HCT116 (cell line): ENCODE results near the gene IL17REL. TPM values are rescaled to one million over a fixed set of nuclear protein-coding genes. Genes with fewer than 3 reads are reported as not detected.

ENCODE experiments used
- ATAC-seq: fragments of 200-7000 bp; cut with Tn5 transposase; 2 replicates; pipeline ENCODE4 v1.9.1; 2020; ENCODE audit warnings: mild to moderate bottlenecking, moderate library complexity
- BruUV-seq: library from RNA; stranded (reverse); fragments of 400-500 nt; replicated peaks from 2 replicates; lab custom pipeline; 2021; lab: Mats Ljungman, UMichigan
- CTCF ChIA-PET: fragments of 300-600 bp; sonication (Branson Sonifier 250); formaldehyde crosslinking; loops from one replicate; lab custom pipeline; 2021; ENCODE audit warnings: antibody characterized with exemption; lab: Charles Lee
- POLR2A ChIA-PET: fragments of 300-600, 350-600 bp; sonication (Branson Sonifier 250); formaldehyde crosslinking; loops from one replicate; lab custom pipeline; 2021; ENCODE audit warnings: antibody characterized with exemption; lab: Charles Lee
- RAD21 ChIA-PET, 2 experiments: fragments of 300-600 bp; sonication (Branson Sonifier 250); formaldehyde crosslinking; loops; one replicate each; lab custom pipeline; 2023; ENCODE audit warnings: low total read pairs in 2 of 2; ENCODE audit not compliant: uncharacterized antibody in 2 of 2, unreplicated experiment in 2 of 2, low non-redundant PET in 1 of 2; lab: Charles Lee
- DNase-seq: peaks from one replicate; pipeline ENCODE4 v3.0.0-alpha.2; 2010; ENCODE audit warnings: low read depth, low spot score
- H2AFZ ChIP-seq: fragments of 200-600 bp; shearing (Covaris generic), sonication (generic); 2 replicates; pipeline ENCODE4 v1.6.1; 2017; ENCODE audit warnings: low read depth, mixed run types, mixed read lengths, antibody characterized with exemption, low read length; ENCODE audit not compliant: poor library complexity, severe bottlenecking
- H3K27ac ChIP-seq: 2 replicates; pipeline ENCODE4 v1.5.1; 2012; ENCODE audit warnings: low read depth, low read length
- H3K27me3 ChIP-seq: fragments of 200-600 bp; sonication (generic); 2 replicates; pipeline ENCODE4 v1.6.1; 2016; ENCODE audit warnings: mixed run types, low read length, mixed read lengths; ENCODE audit not compliant: insufficient read depth
- H3K36me3 ChIP-seq, 2 experiments: fragments of 200-500 bp in 1 of 2; fragments of 200-600 bp in 1 of 2; sonication (Bioruptor generic) in 1 of 2; sonication (generic) in 1 of 2; 2 replicates each; pipeline versions ENCODE4 v1.5.1 to v1.6.1; 2014 to 2016; ENCODE audit warnings: low read length in 2 of 2, inconsistent platforms in 1 of 2, mixed read lengths in 1 of 2, mixed run types in 1 of 2; ENCODE audit not compliant: insufficient read depth in 2 of 2, control insufficient read depth in 1 of 2
- H3K4me1 ChIP-seq, 2 experiments: fragments of 200-600 bp in 1 of 2; sonication (generic) in 1 of 2; 2 replicates each; pipeline versions ENCODE4 v1.5.1 to v1.6.1; 2012 to 2017; ENCODE audit warnings: low read length in 2 of 2, inconsistent platforms in 1 of 2, mild to moderate bottlenecking in 1 of 2, mixed read lengths in 1 of 2, mixed run types in 1 of 2, moderate library complexity in 1 of 2; ENCODE audit not compliant: insufficient read depth in 2 of 2, control insufficient read depth in 1 of 2
- H3K4me2 ChIP-seq: fragments of 200-600 bp; sonication (generic); 2 replicates; pipeline ENCODE4 v1.6.1; 2017; ENCODE audit warnings: mixed run types, low read length, mixed read lengths
- H3K4me3 ChIP-seq, 2 experiments: fragments of 200-600 bp in 1 of 2; sonication (generic) in 1 of 2; replicated peaks in 1 of 2; 2 replicates each; pipeline ENCODE4 v1.5.1; 2011 to 2016; ENCODE audit warnings: low read length in 2 of 2, control low read depth in 1 of 2, low read depth in 1 of 2, mild to moderate bottlenecking in 1 of 2, mixed read lengths in 1 of 2, mixed run types in 1 of 2
- H3K79me2 ChIP-seq: fragments of 200-600 bp; sonication (generic); 2 replicates; pipeline ENCODE4 v1.6.1; 2017; ENCODE audit warnings: mild to moderate bottlenecking, mixed run types, low read length, moderate library complexity, mixed read lengths; ENCODE audit not compliant: insufficient read depth
- H3K9ac ChIP-seq: fragments of 200-600 bp; sonication (generic); 2 replicates; pipeline ENCODE4 v1.6.1; 2016; ENCODE audit warnings: low read length, mixed read lengths
- H3K9me2 ChIP-seq: fragments of 200-600 bp; sonication (generic), shearing (Covaris generic); 2 replicates; pipeline ENCODE4 v1.6.1; 2017; ENCODE audit warnings: mixed run types, mild to moderate bottlenecking, moderate library complexity; ENCODE audit not compliant: insufficient read depth
- H3K9me3 ChIP-seq, 2 experiments: fragments of 200-500 bp in 1 of 2; fragments of 200-600 bp in 1 of 2; sonication (Bioruptor generic) in 1 of 2; sonication (generic) in 1 of 2; 2 replicates each; pipeline ENCODE4 v1.6.1; 2014 to 2017; ENCODE audit warnings: low read length in 2 of 2, mixed read lengths in 2 of 2, inconsistent platforms in 1 of 2, low read depth in 1 of 2, mild to moderate bottlenecking in 1 of 2, mixed run types in 1 of 2, moderate library complexity in 1 of 2; ENCODE audit not compliant: control insufficient read depth in 1 of 2, insufficient read depth in 1 of 2
- H4K20me1 ChIP-seq: fragments of 200-600 bp; sonication (generic), shearing (Covaris generic); 2 replicates; pipeline ENCODE4 v1.6.1; 2017; ENCODE audit warnings: mixed run types, mild to moderate bottlenecking, moderate library complexity; ENCODE audit not compliant: insufficient read depth
- CBX3 ChIP-seq: IDR thresholded peaks from 2 replicates; pipeline ENCODE4 v1.6.1; 2012; ENCODE audit warnings: low read depth
- CEBPB ChIP-seq: IDR thresholded peaks from 2 replicates; pipeline ENCODE4 v1.6.1; 2012; ENCODE audit warnings: low read depth
- EGR1 ChIP-seq: IDR thresholded peaks from 2 replicates; pipeline ENCODE4 v1.6.1; 2012; ENCODE audit warnings: low read depth
- ELF1 ChIP-seq: IDR thresholded peaks from 2 replicates; pipeline ENCODE4 v1.6.1; 2012; ENCODE audit warnings: low read depth, borderline replicate concordance
- FOSL1 ChIP-seq: IDR thresholded peaks from 2 replicates; pipeline ENCODE4 v1.6.1; 2012; ENCODE audit warnings: low read depth
- JUND ChIP-seq: IDR thresholded peaks from 2 replicates; pipeline ENCODE4 v1.6.1; 2012
- POLR2A ChIP-seq: IDR thresholded peaks from 2 replicates; pipeline ENCODE4 v1.7.0; 2011; ENCODE audit warnings: borderline replicate concordance; ENCODE audit not compliant: insufficient read depth, insufficient read length; ENCODE audit errors: extremely low read depth
- POLR2AphosphoS5 ChIP-seq: IDR thresholded peaks from 2 replicates; pipeline ENCODE4 v1.6.1; 2011; ENCODE audit warnings: mild to moderate bottlenecking, low read depth, low read length, moderate library complexity
- RAD21 ChIP-seq: IDR thresholded peaks from 2 replicates; pipeline ENCODE4 v1.6.1; 2012; ENCODE audit warnings: low read depth, mild to moderate bottlenecking
- SIN3A ChIP-seq: IDR thresholded peaks from 2 replicates; pipeline ENCODE4 v1.6.1; 2012; ENCODE audit warnings: low read depth
- SP1 ChIP-seq: IDR thresholded peaks from 2 replicates; pipeline ENCODE4 v1.6.1; 2012; ENCODE audit warnings: low read depth
- SRF ChIP-seq: IDR thresholded peaks from 2 replicates; pipeline ENCODE4 v1.6.1; 2012; ENCODE audit warnings: low read depth
- TCF7L2 ChIP-seq: IDR thresholded peaks from 2 replicates; pipeline ENCODE4 v1.7.0; 2011; ENCODE audit warnings: borderline replicate concordance, inconsistent platforms; ENCODE audit not compliant: insufficient read depth, insufficient read length; ENCODE audit errors: extremely low read depth
- YY1 ChIP-seq: IDR thresholded peaks from 2 replicates; pipeline ENCODE4 v1.6.1; 2011; ENCODE audit warnings: low read length, low read depth, moderate library complexity, mild to moderate bottlenecking; ENCODE audit not compliant: insufficient replicate concordance; ENCODE audit errors: extremely low read depth
- ZNF274 ChIP-seq: fragments of 200-500 bp; sonication (Bioruptor generic); IDR thresholded peaks from 2 replicates; pipeline ENCODE4 v1.6.1; 2014; ENCODE audit warnings: mild to moderate bottlenecking, low read depth, low read length, inconsistent platforms
- intact Hi-C: fragments of 100-400 bp; cut with micrococcal nuclease; formaldehyde crosslinking; loops from 2 replicates; pipeline ENCODE4 v1.10.0; 2022
- total RNA-seq: library from RNA; stranded (reverse); gene quantifications from one replicate; pipeline ENCODE4 v1.2.1, GENCODE V29; 2021; ENCODE audit not compliant: unreplicated experiment
- TF ChIP-seq, protein P1 (sequence below): IDR thresholded peaks from 2 replicates; pipeline ENCODE4 v1.6.1; 2012
- TF ChIP-seq, protein P2 (sequence below): IDR thresholded peaks from 2 replicates; pipeline ENCODE4 v1.6.1; 2012

IL17REL gene
- total RNA-seq, 1 experiment from 2014 or later: not detected

DNA sequence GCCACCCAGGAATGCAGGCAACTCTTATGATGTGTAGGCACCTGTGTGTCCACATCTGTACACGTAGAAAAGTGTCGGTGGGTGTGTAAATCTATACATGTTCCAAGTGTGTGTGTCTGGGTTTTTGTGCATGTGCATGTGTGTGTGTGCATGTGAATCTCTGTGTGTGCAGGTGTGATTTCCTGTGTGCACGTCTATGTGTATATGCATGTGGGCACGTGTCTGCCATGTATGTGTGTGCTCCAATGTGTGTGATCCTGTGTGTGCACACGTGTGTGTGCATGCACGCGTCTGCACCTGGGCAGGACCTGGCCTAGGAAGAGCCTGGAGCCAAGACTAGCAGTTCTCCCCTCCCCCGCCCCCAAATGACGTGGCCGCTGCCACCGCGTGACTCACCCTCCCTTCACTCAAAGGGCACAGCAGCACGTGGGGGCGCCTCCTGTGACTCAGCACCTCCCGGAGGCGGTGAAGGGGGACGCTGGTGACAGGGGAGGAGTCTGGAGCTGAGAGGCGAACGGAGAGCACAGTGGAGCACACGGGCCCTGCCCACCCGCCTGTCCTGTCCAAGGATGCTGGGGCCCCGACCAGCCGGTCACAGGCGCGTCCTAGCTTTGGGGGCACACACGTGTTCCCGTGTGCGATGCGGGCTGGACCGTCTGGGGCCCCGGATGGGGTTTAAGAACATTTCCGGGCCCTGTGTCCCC, 41.9 kb downstream of the IL17REL start:
- no peaks in the 10 kb centered on the region for H3K36me3 ChIP-seq
- BruUV-seq: no TSS peak
- H4K20me1 ChIP-seq: no peaks in the 10 kb centered on the region
- ChIA-PET CTCF (interaction anchor here (1.0 to 1.5 kb wide), 3 partner anchors 8 to 60 kb away, joined by 3 to 5 read pairs (median 3); no protein-coding TSS in a partner anchor), RAD21 (interaction anchor here (0.9 to 1.0 kb wide), 3 partner anchors 23 to 60 kb away, joined by 3 to 6 read pairs (median 3); no protein-coding TSS in a partner anchor), POLR2A (interaction anchor here (1.0 to 1.7 kb wide), 5 partner anchors 9 to 35 kb away, joined by 3 to 11 read pairs (median 3); partner anchors contain the start of gene PIM3)
- peak; percentile 91 for ATAC-seq
- TF ChIP-seq SP1 (peak; percentile 96), TCF7L2 (peak; percentile 79), POLR2AphosphoS5 (peak; percentile 73), SIN3A (peak; percentile 88), EGR1 (peak; percentile 67), CBX3 (peak; percentile 76; the same call in 1 of the 2 replicates), ZNF274 (no peak), RAD21 (no peak), FOSL1 (peak; percentile 96), ELF1 (no peak), YY1 (peak; percentile 71), CEBPB (no peak), SRF (no peak), JUND (peak; percentile 99), POLR2A (peak; percentile 68)
- TF ChIP-seq, protein P1, sequence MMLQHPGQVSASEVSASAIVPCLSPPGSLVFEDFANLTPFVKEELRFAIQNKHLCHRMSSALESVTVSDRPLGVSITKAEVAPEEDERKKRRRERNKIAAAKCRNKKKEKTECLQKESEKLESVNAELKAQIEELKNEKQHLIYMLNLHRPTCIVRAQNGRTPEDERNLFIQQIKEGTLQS: no peak
- TF ChIP-seq, protein P2, sequence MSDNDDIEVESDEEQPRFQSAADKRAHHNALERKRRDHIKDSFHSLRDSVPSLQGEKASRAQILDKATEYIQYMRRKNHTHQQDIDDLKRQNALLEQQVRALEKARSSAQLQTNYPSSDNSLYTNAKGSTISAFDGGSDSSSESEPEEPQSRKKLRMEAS: peak; percentile 99
- H2AFZ ChIP-seq: no peak overlapping the region
- peak overlapping the region; percentile 61 to 67 for H3K4me3 ChIP-seq
- H3K27ac ChIP-seq: peak overlapping the region; percentile 100
- no peaks in the 10 kb centered on the region for H3K79me2 ChIP-seq
- intact Hi-C loops: no loop called here
- H3K9me2 ChIP-seq: no peaks in the 10 kb centered on the region
- H3K4me2 ChIP-seq: peak overlapping the region; percentile 95
- peaks cover 41 to 76% of the 10 kb centered on the region in 2 experiments for H3K4me1 ChIP-seq
- H3K9me3 ChIP-seq: no peaks in the 10 kb centered on the region
- DNase-seq: peak; percentile 98
- H3K9ac ChIP-seq: peak overlapping the region; percentile 85
- H3K27me3 ChIP-seq: no peaks in the 10 kb centered on the region
